Dendritic cell treated with granulocyte-macrophage colony-stimulating factor and Interleukin-4, amounts not matched to agents 40 ng/mL and 50 ng/mL, for 4 days (primary cell): ENCODE results near the gene C12orf60.
A peak's percentile ranks its signal among the peaks of the same experiment; 100 is the strongest.
"Not testable (repeated sequence)": the region's sequence is repeated elsewhere in the genome, so short reads cannot be mapped to it uniquely, and the experiment has no call there.

Experiments
- H3K27ac Mint-ChIP-seq: one replicate; pipeline ENCODE4 v1.8.0; 2022; ENCODE audit warnings: mild to moderate bottlenecking, mixed read lengths
- H3K27me3 Mint-ChIP-seq: one replicate; pipeline ENCODE4 v1.8.0; 2022; ENCODE audit warnings: mild to moderate bottlenecking, mixed read lengths
- H3K36me3 Mint-ChIP-seq: one replicate; pipeline ENCODE4 v1.8.0; 2022; ENCODE audit warnings: low read depth, mixed read lengths
- H3K4me1 Mint-ChIP-seq: one replicate; pipeline ENCODE4 v1.8.0; 2022; ENCODE audit warnings: low read depth, mixed read lengths
- H3K4me3 Mint-ChIP-seq: one replicate; pipeline ENCODE4 v1.8.0; 2022; ENCODE audit warnings: mild to moderate bottlenecking, moderate library complexity, mixed read lengths
- H3K9me3 Mint-ChIP-seq: one replicate; pipeline ENCODE4 v1.8.0; 2022; ENCODE audit warnings: mixed read lengths
- intact Hi-C: fragments of 100-400 bp; cut with micrococcal nuclease; formaldehyde crosslinking; loops from one replicate; pipeline ENCODE4 v1.15.0; 2022

C12orf60 gene

GRCh38 chr12:14803011-14803829 is at the start of gene C12orf60, which contains the start of gene WBP11:
TSS of gene C12orf60 (plus strand) at chr12:14803670. CDS start at chr12:14822936, 19,266 bp downstream.
TSS of gene WBP11 (minus strand) at chr12:14803478. CDS start at chr12:14801383, 2,095 bp downstream.
- Mint-ChIP-seq H3K27ac (no peak within 1 kb of the TSS), H3K36me3 (peaks cover 28% of the 10 kb centered on the region), H3K9me3 (no peaks in the 10 kb centered on the region), H3K4me3 (no peak within 1 kb of the TSS), H3K4me1 (peaks cover 10% of the 10 kb centered on the region), H3K27me3 (no peaks in the 10 kb centered on the region)
- intact Hi-C loops: loop anchor here (1.0 kb wide), 2 partner anchors 29 to 33 kb away; a partner anchor contains a TSS

GRCh38 chr12:14756334-14757143 is 46.9 kb upstream of the C12orf60 start:
- Mint-ChIP-seq H3K9me3 (peaks cover 17% of the 10 kb centered on the region), H3K27ac (no peak overlapping the region), H3K4me1 (no peaks in the 10 kb centered on the region), H3K27me3 (no peaks in the 10 kb centered on the region), H3K36me3 (peaks cover 17% of the 10 kb centered on the region), H3K4me3 (no peak overlapping the region)
- intact Hi-C loops: no loop called here

DNA sequence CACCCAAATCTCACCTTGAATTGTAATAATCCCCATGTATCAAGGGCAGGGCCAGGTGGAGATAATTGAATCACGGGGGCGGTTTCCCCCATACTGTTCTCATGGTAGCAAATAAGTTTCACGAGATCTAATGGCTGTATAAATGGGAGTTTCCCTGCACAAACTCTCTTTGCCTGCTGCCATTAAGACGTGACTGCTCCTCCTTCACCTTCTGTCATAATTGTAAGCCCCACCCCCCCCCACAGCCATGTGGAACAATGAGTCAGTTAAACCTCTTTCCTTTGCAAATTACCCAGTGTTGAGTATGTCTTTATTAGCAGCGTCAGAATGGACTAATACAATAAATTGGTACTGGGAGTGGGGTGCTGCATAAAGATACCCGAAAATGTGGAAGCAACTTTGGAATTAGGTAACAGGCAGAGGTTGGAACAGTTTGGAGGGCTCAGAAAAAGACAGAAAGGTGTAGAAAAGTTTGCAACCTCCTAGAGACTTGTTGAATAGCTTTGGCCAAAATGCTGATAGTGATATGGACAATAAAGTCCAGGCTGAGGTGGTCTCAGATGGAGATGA is 43.7 kb upstream of the C12orf60 start:
- peaks cover 33% of the 10 kb centered on the region for H3K36me3 Mint-ChIP-seq
- peaks cover 17% of the 10 kb centered on the region for H3K9me3 Mint-ChIP-seq
- intact Hi-C loops, H3K4me3 Mint-ChIP-seq, H3K27me3 Mint-ChIP-seq, H3K4me1 Mint-ChIP-seq, H3K27ac Mint-ChIP-seq: not testable (repeated sequence)

DNA sequence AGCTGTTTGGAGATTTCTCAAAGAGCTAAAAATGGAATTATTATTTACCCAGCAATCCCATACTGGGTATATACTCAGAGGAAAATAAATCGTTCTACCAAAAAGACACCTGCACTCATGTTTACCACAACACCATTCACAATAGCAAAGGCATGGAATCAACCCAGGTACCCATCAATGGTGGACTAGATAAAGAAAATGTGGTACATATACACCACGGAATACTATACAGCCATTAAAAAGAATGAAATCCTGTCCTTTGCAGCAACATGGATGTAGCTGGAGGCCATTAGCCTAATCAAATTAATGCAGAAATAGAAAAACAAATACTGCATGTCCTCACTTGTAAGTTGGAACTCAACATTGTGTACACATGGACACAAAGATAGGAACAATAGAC is 38.1 kb upstream of the C12orf60 start:
- H3K36me3 Mint-ChIP-seq: peaks cover 59% of the 10 kb centered on the region
- peaks cover 26% of the 10 kb centered on the region for H3K4me1 Mint-ChIP-seq
- H3K27me3 Mint-ChIP-seq: no peaks in the 10 kb centered on the region
- H3K27ac Mint-ChIP-seq: no peak overlapping the region
- peaks cover 15% of the 10 kb centered on the region for H3K9me3 Mint-ChIP-seq
- intact Hi-C loops: no loop called here
- H3K4me3 Mint-ChIP-seq: no peak overlapping the region

DNA sequence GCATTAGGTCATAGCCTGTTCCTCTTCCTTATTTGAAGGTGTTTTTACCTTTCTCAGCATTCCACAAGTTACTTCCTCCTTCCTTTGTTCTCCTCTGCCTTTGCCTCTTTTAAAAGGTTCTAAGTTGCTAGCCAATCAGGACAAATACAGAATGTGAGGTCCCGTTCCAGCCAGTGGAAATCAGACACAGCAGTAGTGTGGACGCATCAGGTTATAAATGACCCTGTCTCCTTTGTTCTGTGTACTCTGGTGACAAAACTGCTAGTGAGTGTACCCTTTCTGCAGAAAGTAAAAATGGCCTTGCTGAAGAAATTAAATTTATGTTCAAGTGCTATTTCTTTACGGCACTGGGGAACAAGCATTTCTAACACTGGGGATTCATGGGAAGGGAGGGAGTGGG is 37.5 kb upstream of the C12orf60 start:
- H3K27me3 Mint-ChIP-seq, H3K9me3 Mint-ChIP-seq, intact Hi-C loops, H3K27ac Mint-ChIP-seq, H3K4me3 Mint-ChIP-seq: not testable (repeated sequence)
- peaks cover 26% of the 10 kb centered on the region for H3K4me1 Mint-ChIP-seq
- H3K36me3 Mint-ChIP-seq: peaks cover 59% of the 10 kb centered on the region

DNA sequence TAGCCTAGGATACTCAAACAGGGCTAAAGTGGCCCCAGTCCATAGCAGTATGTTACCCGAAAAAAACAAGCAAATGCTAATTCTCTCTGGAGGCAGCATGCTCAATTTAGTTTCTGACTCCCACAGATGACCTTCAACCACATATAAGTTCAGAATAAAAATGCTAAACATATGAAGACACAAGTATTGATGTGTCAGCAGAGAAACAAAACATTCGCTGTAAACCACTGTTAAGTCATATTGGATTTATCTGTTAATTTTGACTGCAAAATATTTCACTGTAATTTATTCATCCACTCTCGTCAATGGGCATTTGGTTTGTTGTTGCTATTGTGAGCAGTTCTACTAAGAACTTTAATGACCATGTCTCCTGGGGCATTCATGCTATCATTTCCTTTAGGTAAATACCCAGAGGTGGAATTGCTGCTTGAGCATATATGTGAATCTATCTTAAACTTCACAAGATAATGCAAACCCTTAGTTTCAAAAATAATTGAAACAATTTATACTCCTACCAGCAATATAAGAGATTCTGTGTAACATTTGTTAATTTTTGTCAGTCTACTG is 36.7 kb upstream of the C12orf60 start:
- H3K27ac Mint-ChIP-seq: no peak overlapping the region

GRCh38 chr12:14767617-14768016 is 35.9 kb upstream of the C12orf60 start:
- H3K27ac Mint-ChIP-seq: no peak overlapping the region
- H3K27me3 Mint-ChIP-seq: no peaks in the 10 kb centered on the region
- H3K36me3 Mint-ChIP-seq: peaks cover 50% of the 10 kb centered on the region
- no peak overlapping the region for H3K4me3 Mint-ChIP-seq
- intact Hi-C loops: no loop called here
- peaks cover 8% of the 10 kb centered on the region for H3K9me3 Mint-ChIP-seq
- peaks cover 26% of the 10 kb centered on the region for H3K4me1 Mint-ChIP-seq

More for the DNA sequence above, 36.7 kb upstream of the C12orf60 start:
- Mint-ChIP-seq H3K36me3 (peaks cover 54% of the 10 kb centered on the region), H3K4me1 (peaks cover 26% of the 10 kb centered on the region), H3K9me3 (peaks cover 8% of the 10 kb centered on the region), H3K27me3 (no peaks in the 10 kb centered on the region), H3K4me3 (no peak overlapping the region)
- intact Hi-C loops: no loop called here

GRCh38 chr12:14768823-14769405 is 34.6 kb upstream of the C12orf60 start:
- peaks cover 8% of the 10 kb centered on the region for H3K9me3 Mint-ChIP-seq
- peaks cover 49% of the 10 kb centered on the region for H3K36me3 Mint-ChIP-seq
- H3K4me1 Mint-ChIP-seq: peaks cover 23% of the 10 kb centered on the region

GRCh38 chr12:14769466-14769968 is 34.0 kb upstream of the C12orf60 start:
- peaks cover 23% of the 10 kb centered on the region for H3K4me1 Mint-ChIP-seq
- no peaks in the 10 kb centered on the region for H3K27me3 Mint-ChIP-seq
- peaks cover 8% of the 10 kb centered on the region for H3K9me3 Mint-ChIP-seq
- peak overlapping the region; percentile 91 for H3K4me3 Mint-ChIP-seq
- peak overlapping the region; percentile 99 for H3K27ac Mint-ChIP-seq
- H3K36me3 Mint-ChIP-seq: peaks cover 49% of the 10 kb centered on the region
- intact Hi-C loops: no loop called here

More at GRCh38 chr12:14768823-14769405, 34.6 kb upstream of the C12orf60 start:
- Mint-ChIP-seq H3K4me3 (peak overlapping the region; percentile 91), H3K27ac (peak overlapping the region; percentile 99), H3K27me3 (no peaks in the 10 kb centered on the region)
- intact Hi-C loops: no loop called here

GRCh38 chr12:14769969-14770495 is 33.4 kb upstream of the C12orf60 start:
- Mint-ChIP-seq H3K27ac (peak overlapping the region; percentile 99), H3K27me3 (no peaks in the 10 kb centered on the region), H3K36me3 (peaks cover 52% of the 10 kb centered on the region), H3K4me3 (peak overlapping the region; percentile 91), H3K9me3 (peaks cover 8% of the 10 kb centered on the region), H3K4me1 (peaks cover 28% of the 10 kb centered on the region)
- intact Hi-C loops: loop anchor here (1.0 to 10.0 kb wide), 4 partner anchors 33 to 755 kb away; partner anchors contain the start of genes C12orf60, PLBD1 and WBP11

GRCh38 chr12:14770496-14771461 is 32.7 kb upstream of the C12orf60 start:
- Mint-ChIP-seq H3K4me3 (peak overlapping the region; percentile 91), H3K9me3 (peaks cover 5% of the 10 kb centered on the region), H3K36me3 (peaks cover 54% of the 10 kb centered on the region), H3K27me3 (no peaks in the 10 kb centered on the region), H3K4me1 (peaks cover 33% of the 10 kb centered on the region), H3K27ac (peak overlapping the region; percentile 99)
- intact Hi-C loops: loop anchor here (1.0 to 10.0 kb wide), 4 partner anchors 33 to 754 kb away; partner anchors contain the start of genes C12orf60, PLBD1 and WBP11

GRCh38 chr12:14771651-14772137 is 31.8 kb upstream of the C12orf60 start:
- Mint-ChIP-seq H3K36me3 (peaks cover 54% of the 10 kb centered on the region), H3K4me1 (peaks cover 40% of the 10 kb centered on the region), H3K9me3 (no peaks in the 10 kb centered on the region), H3K4me3 (peak overlapping the region; percentile 6), H3K27ac (peak overlapping the region; percentile 99), H3K27me3 (no peaks in the 10 kb centered on the region)
- intact Hi-C loops: loop anchor here (2.0 to 10.0 kb wide), 3 partner anchors 186 to 753 kb away; partner anchors contain the start of gene PLBD1
